DND-41 (cell line): ENCODE results near the gene WASL.
"Not testable (repeated sequence)": the region's sequence is repeated elsewhere in the genome, so short reads cannot be mapped to it uniquely, and the experiment has no call there.

ENCODE experiments used
- ATAC-seq: fragments of 200-7000 bp; cut with Tn5 transposase; 3 replicates; pipeline ENCODE4 v1.9.1; 2021; ENCODE audit warnings: low read depth; ENCODE audit not compliant: insufficient read depth
- DNase-seq: peaks from one replicate; pipeline ENCODE4 v3.0.0-alpha.2; 2020
- H2AFZ ChIP-seq: 2 replicates; pipeline ENCODE4 v1.6.0; 2012; ENCODE audit warnings: low read depth, low read length
- H3K27ac ChIP-seq: 2 replicates; pipeline ENCODE4 v1.5.1; 2012; ENCODE audit warnings: low read length, inconsistent platforms
- H3K27me3 ChIP-seq: fragments of 200-600 bp; sonication (generic); 2 replicates; pipeline ENCODE4 v1.6.0; 2012; ENCODE audit warnings: low read length, mild to moderate bottlenecking, inconsistent platforms; ENCODE audit not compliant: insufficient read depth, poor library complexity
- H3K36me3 ChIP-seq: 2 replicates; pipeline ENCODE4 v1.5.1; 2012; ENCODE audit warnings: low read length, inconsistent platforms; ENCODE audit not compliant: insufficient read depth
- H3K4me1 ChIP-seq: 2 replicates; pipeline ENCODE4 v1.5.1; 2012; ENCODE audit warnings: mild to moderate bottlenecking, low read length; ENCODE audit not compliant: insufficient read depth
- H3K4me2 ChIP-seq: 2 replicates; pipeline ENCODE4 v1.6.0; 2012; ENCODE audit warnings: mild to moderate bottlenecking, moderate library complexity, low read length, inconsistent platforms; ENCODE audit not compliant: insufficient read depth
- H3K4me3 ChIP-seq, 2 experiments: fragments of 200-600 bp in 1 of 2; shearing (Covaris generic) in 1 of 2; 2 replicates each; pipeline ENCODE4 v1.5.1; 2012 to 2016; ENCODE audit warnings: inconsistent platforms in 2 of 2, low read length in 2 of 2, mild to moderate bottlenecking in 2 of 2, low read depth in 1 of 2, moderate library complexity in 1 of 2
- H3K79me2 ChIP-seq: 2 replicates; pipeline ENCODE4 v1.6.0; 2012; ENCODE audit warnings: low read length, inconsistent platforms; ENCODE audit not compliant: insufficient read depth
- H3K9ac ChIP-seq: 2 replicates; pipeline ENCODE4 v1.6.0; 2012; ENCODE audit warnings: low read depth, mild to moderate bottlenecking, inconsistent platforms, low read length, moderate library complexity
- H3K9me3 ChIP-seq: 2 replicates; pipeline ENCODE4 v1.5.1; 2012; ENCODE audit warnings: low read length, moderate library complexity, mild to moderate bottlenecking, inconsistent platforms; ENCODE audit not compliant: insufficient read depth, severe bottlenecking
- H4K20me1 ChIP-seq: 2 replicates; pipeline ENCODE4 v1.6.0; 2012; ENCODE audit warnings: low read length; ENCODE audit not compliant: insufficient read depth
- EZH2 ChIP-seq: IDR thresholded peaks from 3 replicates; pipeline ENCODE4 v1.6.1; 2012; ENCODE audit warnings: borderline replicate concordance, low read depth, mild to moderate bottlenecking, moderate library complexity, low read length, inconsistent platforms; ENCODE audit not compliant: severe bottlenecking
- TF ChIP-seq, protein P1 (sequence below): IDR thresholded peaks from 2 replicates; pipeline ENCODE4 v1.5.1; 2012; ENCODE audit warnings: borderline replicate concordance, low read length, moderate library complexity, mild to moderate bottlenecking; ENCODE audit not compliant: poor library complexity, severe bottlenecking; ENCODE audit errors: extremely low read depth

The WASL gene

DNA sequence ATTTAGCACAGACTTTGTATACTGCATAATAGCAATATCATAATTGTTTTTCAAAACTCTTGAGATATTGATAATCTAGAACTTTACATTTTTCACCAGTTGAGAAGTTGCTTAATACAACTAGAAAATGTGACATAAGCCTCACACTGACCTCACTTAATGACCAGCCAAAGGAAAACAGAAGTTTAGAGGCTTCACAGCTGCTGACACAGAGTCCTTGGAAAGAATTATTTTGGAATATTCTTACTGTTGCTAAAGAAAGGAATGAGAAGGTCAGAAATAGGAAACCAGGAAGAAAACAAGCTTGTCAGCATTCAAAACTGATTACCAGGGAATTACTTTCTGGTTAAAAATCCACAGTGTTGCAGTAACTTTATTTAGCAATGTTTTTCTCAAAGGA, 35.5 kb upstream of the WASL start:
- TF ChIP-seq, protein P1, sequence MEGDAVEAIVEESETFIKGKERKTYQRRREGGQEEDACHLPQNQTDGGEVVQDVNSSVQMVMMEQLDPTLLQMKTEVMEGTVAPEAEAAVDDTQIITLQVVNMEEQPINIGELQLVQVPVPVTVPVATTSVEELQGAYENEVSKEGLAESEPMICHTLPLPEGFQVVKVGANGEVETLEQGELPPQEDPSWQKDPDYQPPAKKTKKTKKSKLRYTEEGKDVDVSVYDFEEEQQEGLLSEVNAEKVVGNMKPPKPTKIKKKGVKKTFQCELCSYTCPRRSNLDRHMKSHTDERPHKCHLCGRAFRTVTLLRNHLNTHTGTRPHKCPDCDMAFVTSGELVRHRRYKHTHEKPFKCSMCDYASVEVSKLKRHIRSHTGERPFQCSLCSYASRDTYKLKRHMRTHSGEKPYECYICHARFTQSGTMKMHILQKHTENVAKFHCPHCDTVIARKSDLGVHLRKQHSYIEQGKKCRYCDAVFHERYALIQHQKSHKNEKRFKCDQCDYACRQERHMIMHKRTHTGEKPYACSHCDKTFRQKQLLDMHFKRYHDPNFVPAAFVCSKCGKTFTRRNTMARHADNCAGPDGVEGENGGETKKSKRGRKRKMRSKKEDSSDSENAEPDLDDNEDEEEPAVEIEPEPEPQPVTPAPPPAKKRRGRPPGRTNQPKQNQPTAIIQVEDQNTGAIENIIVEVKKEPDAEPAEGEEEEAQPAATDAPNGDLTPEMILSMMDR, result no peak
- TF ChIP-seq EZH2, result no peak
- H3K79me2 ChIP-seq, result no peaks in the 10 kb centered on the region
- no peak overlapping the region for H3K9ac ChIP-seq
- no peak overlapping the region for H3K4me2 ChIP-seq
- DNase-seq (no peak), ATAC-seq (no peak)
- H3K9me3 ChIP-seq, result no peaks in the 10 kb centered on the region
- no peaks in the 10 kb centered on the region for H3K27me3 ChIP-seq
- H3K4me1 ChIP-seq, result no peaks in the 10 kb centered on the region; the same call in 1 of the 2 replicates
- H2AFZ ChIP-seq, result no peak overlapping the region
- no peaks in the 10 kb centered on the region for H3K36me3 ChIP-seq
- no peak overlapping the region for H3K4me3 ChIP-seq
- no peaks in the 10 kb centered on the region for H4K20me1 ChIP-seq
- H3K27ac ChIP-seq, result no peak overlapping the region

DNA sequence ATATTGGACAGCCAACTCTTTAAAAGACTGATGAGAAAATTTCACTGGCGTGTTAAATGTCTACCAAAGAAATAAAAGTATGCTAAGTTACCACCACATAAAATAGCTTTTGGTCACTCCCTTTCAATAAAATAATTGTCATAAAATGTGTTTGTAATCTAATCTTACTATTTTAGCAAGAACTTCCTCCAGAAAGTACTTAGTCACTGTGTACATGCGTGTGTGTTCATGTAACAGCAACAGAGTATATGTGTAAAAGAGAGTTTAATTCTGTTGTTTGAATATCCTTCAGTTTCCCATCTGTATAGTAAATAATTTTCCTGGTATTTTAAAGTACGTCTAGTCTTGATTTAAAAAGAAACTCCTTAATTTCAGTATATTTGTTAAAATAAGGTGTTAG, 35.0 kb upstream of the WASL start:
- Histone ChIP-seq H2AFZ (no peak overlapping the region), H3K9me3 (no peaks in the 10 kb centered on the region), H4K20me1 (no peaks in the 10 kb centered on the region), H3K4me3 (no peak overlapping the region), H3K36me3 (no peaks in the 10 kb centered on the region), H3K79me2 (no peaks in the 10 kb centered on the region), H3K4me2 (no peak overlapping the region), H3K9ac (no peak overlapping the region), H3K27me3 (no peaks in the 10 kb centered on the region), H3K27ac (no peak overlapping the region), H3K4me1 (no peaks in the 10 kb centered on the region)
- TF ChIP-seq, protein P1, result no peak
- TF ChIP-seq EZH2, result no peak
- ATAC-seq, result no peak
- DNase-seq, result no peak

DNA sequence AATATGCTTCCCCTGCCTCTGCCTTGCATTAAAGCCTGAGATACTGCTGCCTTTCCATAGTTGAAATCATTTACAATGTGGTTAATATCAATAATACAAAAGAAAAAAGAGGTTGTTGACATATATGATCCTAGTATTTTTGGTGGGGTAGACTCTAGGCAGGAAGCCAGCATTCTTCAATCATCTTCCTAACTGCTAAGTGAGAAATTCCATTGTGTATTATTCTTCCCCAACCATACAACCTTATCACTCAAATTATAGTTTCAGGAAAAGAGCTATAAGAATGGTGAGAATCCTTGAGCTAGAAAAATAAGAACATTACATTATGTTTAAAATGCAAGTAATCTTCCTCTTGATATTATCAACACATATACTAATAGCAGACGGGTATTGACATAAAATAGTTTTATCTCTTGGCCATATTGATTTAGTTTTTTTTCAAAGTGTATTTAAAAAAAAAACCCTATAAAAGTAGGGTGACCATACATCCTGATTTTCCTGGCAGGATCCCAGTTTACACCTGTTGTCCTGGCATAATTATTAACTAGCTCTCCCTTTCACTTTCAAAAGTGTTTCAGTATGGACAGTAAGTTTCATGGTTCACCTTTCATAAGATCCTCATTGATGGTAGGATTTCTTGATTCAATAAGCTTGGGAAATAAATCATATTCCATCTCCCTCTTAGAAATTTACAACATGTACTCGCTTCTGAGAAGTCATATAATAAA, 33.4 kb upstream of the WASL start:
- TF ChIP-seq, protein P1, result no peak
- no peak for TF ChIP-seq EZH2
- Histone ChIP-seq H3K9me3 (no peaks in the 10 kb centered on the region), H3K79me2 (no peaks in the 10 kb centered on the region), H2AFZ (no peak overlapping the region), H3K9ac (no peak overlapping the region), H3K27ac (no peak overlapping the region), H3K27me3 (no peaks in the 10 kb centered on the region), H3K4me1 (no peaks in the 10 kb centered on the region), H3K36me3 (no peaks in the 10 kb centered on the region), H3K4me2 (no peak overlapping the region), H4K20me1 (no peaks in the 10 kb centered on the region), H3K4me3 (no peak overlapping the region)
- DNase-seq, result no peak
- no peak for ATAC-seq

DNA sequence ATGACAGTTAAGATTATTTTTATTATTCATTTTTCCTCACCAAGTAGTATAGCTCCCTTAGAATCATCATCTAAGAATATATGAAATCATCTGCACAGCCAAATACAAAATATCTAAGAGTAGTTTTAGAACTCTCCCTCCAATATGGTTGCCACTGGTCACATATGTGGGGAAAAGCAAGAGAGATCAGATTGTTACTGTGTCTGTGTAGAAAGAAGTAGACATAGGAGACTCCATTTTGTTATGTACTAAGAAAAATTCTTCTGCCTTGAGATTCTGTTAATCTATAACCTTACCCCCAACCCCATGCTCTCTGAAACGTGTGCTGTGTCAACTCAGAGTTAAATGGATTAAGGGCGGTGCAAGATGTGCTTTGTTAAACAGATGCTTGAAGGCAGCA, 31.7 kb upstream of the WASL start:
- H3K4me2 ChIP-seq, H3K27me3 ChIP-seq, H3K36me3 ChIP-seq, H3K27ac ChIP-seq, H3K4me3 ChIP-seq, DNase-seq, H3K9me3 ChIP-seq, H2AFZ ChIP-seq, H3K9ac ChIP-seq, ATAC-seq, H3K79me2 ChIP-seq, H3K4me1 ChIP-seq, H4K20me1 ChIP-seq: not testable (repeated sequence)
